ENCODE data around the gene TASP1. TPM values are rescaled to one million over a fixed set of nuclear protein-coding genes. Genes with fewer than 3 reads are reported as not detected.

Gene TASP1
- total RNA-seq, 1 experiment from 2014 or later: 9.5 TPM

DNA sequence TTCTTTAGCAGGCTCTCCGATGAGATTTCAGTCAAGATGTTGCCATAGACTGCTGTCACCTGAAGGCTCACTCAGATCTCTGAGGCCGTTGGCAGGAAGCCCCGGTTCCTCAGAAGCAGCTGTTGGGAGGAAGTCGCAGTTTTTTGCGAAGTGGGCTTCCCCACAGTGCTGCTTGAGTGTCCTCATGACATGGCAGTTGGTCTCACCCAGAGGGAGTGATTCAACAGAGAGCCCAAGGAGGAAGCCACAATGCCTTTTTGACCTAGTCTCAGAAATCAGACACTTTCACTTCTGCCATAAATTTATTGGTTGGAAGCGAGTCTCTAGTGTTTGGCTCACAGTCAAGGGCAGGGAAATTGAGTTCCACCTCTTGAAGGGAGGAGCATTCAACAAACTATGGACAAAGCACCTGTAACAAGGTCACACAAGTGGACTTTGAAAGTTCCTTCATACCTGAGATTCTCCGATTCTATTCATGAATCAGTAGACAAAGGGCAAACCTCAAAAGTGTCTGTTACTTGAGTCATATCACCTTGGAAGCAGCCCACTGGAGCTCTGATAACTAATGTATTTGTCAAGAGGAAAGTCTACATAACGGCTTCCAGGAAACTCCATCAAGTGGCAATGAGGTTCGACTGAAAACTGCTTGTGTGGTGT, 208.3 kb downstream of the TASP1 start:
- no peak overlapping the region for H3K4me2 ChIP-seq (ENCODE audit: insufficient read depth, insufficient read length, low read length)
- no CpG with 5 or more reads among the region's 9 CpGs for WGBS (ENCODE audit: extremely low coverage, insufficient read length, low lambda C conversion rate)
- Mint-ChIP-seq H3K9me3 (no peaks in the 10 kb centered on the region), H3K36me3 (ENCODE audit: insufficient read depth in 1 of 3, low read depth in 3 of 3) (peaks cover 0 to 4% (median 1%) of the 10 kb centered on the region in 3 experiments; a peak in 1 of 7 replicates), H3K4me3 (no peak overlapping the region), H3K4me1 (peaks cover 11% of the 10 kb centered on the region in 2 experiments), H3K27me3 (ENCODE audit: low read depth) (no peaks in the 10 kb centered on the region; the same call in 1 of the 2 replicates), H3K27ac (no peak overlapping the region)
- no peaks in the 10 kb centered on the region for H3K23me2 ChIP-seq (ENCODE audit: insufficient read length, low read depth, low read length, poor library complexity, severe bottlenecking)
- H3K79me1 ChIP-seq (ENCODE audit: insufficient read depth, low read depth, low read length, poor library complexity, severe bottlenecking): no peaks in the 10 kb centered on the region
- H2BK120ac ChIP-seq (ENCODE audit: low read depth, low read length, poor library complexity, severe bottlenecking): no peak overlapping the region
- no peak overlapping the region for H3K56ac ChIP-seq (ENCODE audit: insufficient read length, low read depth, low read length)
- H3K18ac ChIP-seq (ENCODE audit: insufficient read length, low read depth, low read length): no peak overlapping the region
- no peak overlapping the region for H3K14ac ChIP-seq (ENCODE audit: insufficient read depth, low read length)
- H3K79me2 ChIP-seq (ENCODE audit: insufficient read depth, low read length): no peaks in the 10 kb centered on the region
- H3K4ac ChIP-seq (ENCODE audit: low read depth, low read length): no peak overlapping the region
- DNase-seq: no peak
- H3T11ph ChIP-seq (ENCODE audit: low read length): no peak overlapping the region
- no peaks in the 10 kb centered on the region for H3K9me3 ChIP-seq (ENCODE audit: control insufficient read depth, low read depth, low read length)
- H2AFZ ChIP-seq (ENCODE audit: low read length): no peak overlapping the region
- H2BK5ac ChIP-seq (ENCODE audit: insufficient read length, low read length): no peak overlapping the region
- no peaks in the 10 kb centered on the region for H3K27me3 ChIP-seq (ENCODE audit: insufficient read depth, low read length)
- H4K5ac ChIP-seq (ENCODE audit: insufficient read length, low read depth, low read length): no peak overlapping the region
- H3K23ac ChIP-seq (ENCODE audit: insufficient read length, low read depth, low read length): no peak overlapping the region
- no peak overlapping the region for H4K8ac ChIP-seq (replicated peaks; ENCODE audit: insufficient read length, low read depth, low read length)
- no peak overlapping the region for H2AK5ac ChIP-seq (ENCODE audit: insufficient read length, low read length)
- no peak overlapping the region for H3K27ac ChIP-seq (ENCODE audit: insufficient read length, low read depth, low read length)
- H2BK20ac ChIP-seq (ENCODE audit: low read depth, low read length, poor library complexity, severe bottlenecking): no peak overlapping the region
- H3K4me1 ChIP-seq (ENCODE audit: insufficient read depth, low read length): peaks cover 6% of the 10 kb centered on the region; the same call in 1 of the 2 replicates
- no peak overlapping the region for H3K9ac ChIP-seq (ENCODE audit: extremely low read depth, insufficient read length, low read length)
- H2BK12ac ChIP-seq (ENCODE audit: insufficient read length, low read depth, low read length): no peak overlapping the region
- TF ChIP-seq, protein P1, sequence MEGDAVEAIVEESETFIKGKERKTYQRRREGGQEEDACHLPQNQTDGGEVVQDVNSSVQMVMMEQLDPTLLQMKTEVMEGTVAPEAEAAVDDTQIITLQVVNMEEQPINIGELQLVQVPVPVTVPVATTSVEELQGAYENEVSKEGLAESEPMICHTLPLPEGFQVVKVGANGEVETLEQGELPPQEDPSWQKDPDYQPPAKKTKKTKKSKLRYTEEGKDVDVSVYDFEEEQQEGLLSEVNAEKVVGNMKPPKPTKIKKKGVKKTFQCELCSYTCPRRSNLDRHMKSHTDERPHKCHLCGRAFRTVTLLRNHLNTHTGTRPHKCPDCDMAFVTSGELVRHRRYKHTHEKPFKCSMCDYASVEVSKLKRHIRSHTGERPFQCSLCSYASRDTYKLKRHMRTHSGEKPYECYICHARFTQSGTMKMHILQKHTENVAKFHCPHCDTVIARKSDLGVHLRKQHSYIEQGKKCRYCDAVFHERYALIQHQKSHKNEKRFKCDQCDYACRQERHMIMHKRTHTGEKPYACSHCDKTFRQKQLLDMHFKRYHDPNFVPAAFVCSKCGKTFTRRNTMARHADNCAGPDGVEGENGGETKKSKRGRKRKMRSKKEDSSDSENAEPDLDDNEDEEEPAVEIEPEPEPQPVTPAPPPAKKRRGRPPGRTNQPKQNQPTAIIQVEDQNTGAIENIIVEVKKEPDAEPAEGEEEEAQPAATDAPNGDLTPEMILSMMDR (conservative IDR thresholded peaks at IDR 0.05): no peak
- H4K20me1 ChIP-seq (ENCODE audit: control insufficient read depth, insufficient read depth, insufficient read length): no peaks in the 10 kb centered on the region
- no peak overlapping the region for H2BK15ac ChIP-seq (ENCODE audit: low read depth, low read length)
- H4K91ac ChIP-seq (ENCODE audit: insufficient read length, low read depth, low read length): no peak overlapping the region

Data from H9 (cell line).